A673 (cell line): ENCODE measurements around the gene EMP2. TPM values are rescaled to one million over a fixed set of nuclear protein-coding genes. Genes with fewer than 3 reads are reported as not detected.

ENCODE experiments used
- BruUV-seq: library from RNA; stranded (reverse); fragments of 400-500 nt; replicated peaks from 2 replicates; lab custom pipeline; 2021; lab: Mats Ljungman, UMichigan
- CTCF ChIA-PET: fragments of 300-600 bp; sonication (Branson Sonifier 250); formaldehyde crosslinking; loops from one replicate; lab custom pipeline; 2022; ENCODE audit warnings: antibody characterized with exemption; lab: Charles Lee
- POLR2A ChIA-PET: fragments of 300-600 bp; sonication (Branson Sonifier 250); formaldehyde crosslinking; loops from one replicate; lab custom pipeline; 2022; ENCODE audit warnings: antibody characterized with exemption; ENCODE audit not compliant: low non-redundant PET; lab: Charles Lee
- DNase-seq: peaks from one replicate; pipeline ENCODE4 v3.0.0-alpha.2; 2015; ENCODE audit warnings: low spot score
- H3K27ac ChIP-seq: fragments of 200-600 bp; sonication (generic); 2 replicates; pipeline ENCODE4 v1.5.1; 2016; ENCODE audit warnings: mixed run types, low read depth, mild to moderate bottlenecking, mixed read lengths, antibody characterized with exemption, low read length; ENCODE audit not compliant: poor library complexity, severe bottlenecking
- H3K27me3 ChIP-seq: fragments of 200-600 bp; sonication (generic); replicated peaks from 2 replicates; pipeline ENCODE4 v1.6.1; 2017; ENCODE audit warnings: mixed run types, low read depth, mild to moderate bottlenecking, mixed read lengths, antibody characterized with exemption, low read length; ENCODE audit not compliant: insufficient read depth, poor library complexity
- H3K36me3 ChIP-seq: fragments of 200-600 bp; sonication (generic); 2 replicates; pipeline ENCODE4 v1.6.1; 2016; ENCODE audit warnings: mixed run types, mild to moderate bottlenecking, mixed read lengths, antibody characterized with exemption, low read length; ENCODE audit not compliant: insufficient read depth, poor library complexity, severe bottlenecking
- H3K4me1 ChIP-seq: fragments of 200-600 bp; sonication (generic); 2 replicates; pipeline ENCODE4 v1.6.1; 2017; ENCODE audit warnings: mixed run types, mild to moderate bottlenecking, mixed read lengths, antibody characterized with exemption, low read length; ENCODE audit not compliant: insufficient read depth, poor library complexity, severe bottlenecking
- H3K4me3 ChIP-seq: fragments of 200-600 bp; sonication (generic); 2 replicates; pipeline ENCODE4 v1.5.1; 2016; ENCODE audit warnings: low read depth, mixed run types, mild to moderate bottlenecking, mixed read lengths, low read length; ENCODE audit not compliant: poor library complexity, severe bottlenecking
- H3K9me3 ChIP-seq: fragments of 200-600 bp; sonication (generic); 2 replicates; pipeline ENCODE4 v1.6.1; 2016; ENCODE audit warnings: mixed run types, low read depth, mild to moderate bottlenecking, mixed read lengths, antibody characterized with exemption, low read length; ENCODE audit not compliant: poor library complexity, severe bottlenecking
- CTCF ChIP-seq: fragments of 300-800, 200-600 bp; sonication (generic); conservative IDR thresholded peaks from 2 replicates; pipeline ENCODE4 v1.5.1; 2017; ENCODE audit warnings: low read depth, mild to moderate bottlenecking, antibody characterized with exemption, low read length, moderate library complexity, mixed read lengths
- EZH2 ChIP-seq: fragments of 200-600 bp; sonication (generic); IDR thresholded peaks from 2 replicates; pipeline ENCODE4 v1.6.1; 2017; ENCODE audit warnings: borderline replicate concordance, low read depth, mild to moderate bottlenecking, mixed read lengths, antibody characterized with exemption, low read length; ENCODE audit not compliant: poor library complexity, severe bottlenecking
- intact Hi-C: fragments of 100-400 bp; cut with micrococcal nuclease; formaldehyde crosslinking; loops from one replicate; pipeline ENCODE4 v1.10.0; 2022; ENCODE audit not compliant: unreplicated experiment
- total RNA-seq: library from RNA; stranded (reverse); gene quantifications from 2 replicates; pipeline ENCODE4 v1.2.3, GENCODE V29; 2021

The EMP2 gene
- total RNA-seq, 1 experiment from 2014 or later, result 12.9 TPM

- Histone ChIP-seq H3K27ac (no peak overlapping the region), H3K27me3 (no peaks in the 10 kb centered on the region), H3K36me3 (no peaks in the 10 kb centered on the region), H3K4me1 (no peaks in the 10 kb centered on the region), H3K4me3 (no peak overlapping the region), H3K9me3 (no peaks in the 10 kb centered on the region)
- intact Hi-C loops, result no loop called here
- POLR2A ChIA-PET, result no interaction called here
- no TSS peak for BruUV-seq
- no peak for DNase-seq
- TF ChIP-seq CTCF, result no peak
- TF ChIP-seq EZH2, result no peak
- CTCF ChIA-PET, result interaction anchor here (0.5 kb wide), 1 partner anchor 1196 kb away, joined by 3 read pairs; no protein-coding TSS in a partner anchor
These were observed 85.9 kb downstream of the EMP2 start for GRCh38 chr16:10494343-10495030.

- DNase-seq, result no peak
- intact Hi-C loops, result no loop called here
- H3K27me3 ChIP-seq, result no peaks in the 10 kb centered on the region
- H3K36me3 ChIP-seq, result no peaks in the 10 kb centered on the region
- BruUV-seq, result no TSS peak
- H3K4me1 ChIP-seq, result no peaks in the 10 kb centered on the region
- CTCF ChIA-PET, result no interaction called here
- H3K4me3 ChIP-seq, result no peak overlapping the region
- H3K9me3 ChIP-seq, result no peaks in the 10 kb centered on the region
- no peak overlapping the region for H3K27ac ChIP-seq
- no peak for TF ChIP-seq CTCF
- no peak for TF ChIP-seq EZH2
- POLR2A ChIA-PET, result no interaction called here
These were observed 87.1 kb downstream of the EMP2 start for GRCh38 chr16:10493276-10493675.

DNA sequence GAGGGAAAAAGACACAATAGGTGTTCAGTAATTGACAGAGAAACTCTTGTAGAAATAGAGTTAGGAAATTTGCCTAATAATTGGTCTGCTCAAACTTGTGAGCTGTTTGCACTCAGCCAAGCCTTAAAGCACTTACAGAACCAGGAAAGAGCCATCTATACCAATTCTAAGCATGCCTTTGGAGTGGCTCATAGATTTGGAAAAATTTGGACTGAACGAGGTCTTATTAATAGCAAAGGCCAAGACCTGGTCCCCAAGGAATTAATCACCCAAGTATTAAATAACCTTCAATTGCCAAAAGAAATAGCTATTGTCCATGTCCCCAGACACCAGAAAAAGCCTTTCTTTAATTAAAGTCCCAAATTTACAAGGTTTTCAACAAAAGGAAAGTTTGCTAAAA, 90.3 kb downstream of the EMP2 start:
- Histone ChIP-seq H3K36me3 (no peaks in the 10 kb centered on the region), H3K4me3 (no peak overlapping the region), H3K4me1 (no peaks in the 10 kb centered on the region), H3K27ac (no peak overlapping the region), H3K9me3 (no peaks in the 10 kb centered on the region), H3K27me3 (no peaks in the 10 kb centered on the region)
- POLR2A ChIA-PET, result no interaction called here
- TF ChIP-seq CTCF (no peak), EZH2 (no peak)
- intact Hi-C loops, result no loop called here
- CTCF ChIA-PET, result no interaction called here
- DNase-seq, result no peak
- no TSS peak for BruUV-seq
